Activated T-helper 2 cell treated with anti-CD3 and anti-CD28 coated beads, Interferon-gamma antibody, Interleukin-2, Interleukin-4, amounts not matched to agents 10 μg/mL and 5 μg/mL and 100 μg/mL, durations not matched to agents 14 hours and 24 hours and 36 hours (primary cell): ENCODE results near the gene SYT9. TPM values are rescaled to one million over a fixed set of nuclear protein-coding genes. Genes with fewer than 3 reads are reported as not detected.

ENCODE experiments used
- DNase-seq: peaks from one replicate; pipeline ENCODE4 v3.0.0; 2021; ENCODE audit warnings: low spot score
- H3K27ac Mint-ChIP-seq: one replicate; pipeline ENCODE4 v1.8.0; 2021; ENCODE audit warnings: mixed read lengths
- H3K27me3 Mint-ChIP-seq: one replicate; pipeline ENCODE4 v1.8.0; 2021; ENCODE audit warnings: low read depth, mixed read lengths
- H3K36me3 Mint-ChIP-seq: one replicate; pipeline ENCODE4 v1.8.0; 2021; ENCODE audit warnings: low read depth, mixed read lengths
- H3K4me1 Mint-ChIP-seq: one replicate; pipeline ENCODE4 v1.8.0; 2021; ENCODE audit warnings: low read depth, mixed read lengths
- H3K4me3 Mint-ChIP-seq: one replicate; pipeline ENCODE4 v1.8.0; 2021; ENCODE audit warnings: low read depth, mild to moderate bottlenecking, moderate library complexity, mixed read lengths
- H3K9me3 Mint-ChIP-seq: one replicate; pipeline ENCODE4 v1.8.0; 2021; ENCODE audit warnings: mixed read lengths
- intact Hi-C: fragments of 100-400 bp; cut with micrococcal nuclease; formaldehyde crosslinking; loops from one replicate; pipeline ENCODE4 v1.15.1; 2023
- total RNA-seq: library from RNA; stranded (reverse); gene quantifications from 2 replicates; pipeline ENCODE4 v1.2.3, GENCODE V29; 2022

SYT9 gene
- total RNA-seq, 1 donor from 2014 or later = not detected

DNA sequence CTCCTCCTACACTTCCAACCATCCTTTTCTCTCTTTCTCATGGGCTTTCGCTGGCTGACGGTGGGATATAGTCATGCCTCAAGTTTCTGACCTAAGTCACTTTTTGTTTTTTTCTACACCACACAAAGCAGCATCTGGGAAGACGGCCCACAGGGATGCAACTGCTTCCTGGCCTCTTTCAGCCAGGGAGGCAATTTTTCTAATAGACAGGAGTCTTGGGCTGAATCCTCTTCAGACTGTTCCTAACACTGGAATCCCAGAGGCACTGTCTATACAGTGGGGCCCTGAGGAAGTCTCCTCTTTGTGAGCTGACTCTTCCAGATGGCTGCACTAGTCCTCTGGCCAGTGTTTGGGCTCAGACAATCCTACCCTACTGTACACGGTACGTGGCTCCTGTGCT, 193.9 kb downstream of the SYT9 start:
- intact Hi-C loops = no loop called here
- Mint-ChIP-seq H3K4me3 (no peak overlapping the region), H3K27me3 (no peaks in the 10 kb centered on the region)

GRCh38 chr11:7448201-7448600, 196.5 kb downstream of the SYT9 start:
- H3K4me3 Mint-ChIP-seq = no peak overlapping the region
- H3K27ac Mint-ChIP-seq = no peak overlapping the region
- intact Hi-C loops = no loop called here
- DNase-seq = no peak
- no peaks in the 10 kb centered on the region for H3K9me3 Mint-ChIP-seq
- H3K27me3 Mint-ChIP-seq = no peaks in the 10 kb centered on the region
- H3K36me3 Mint-ChIP-seq = no peaks in the 10 kb centered on the region
- H3K4me1 Mint-ChIP-seq = no peaks in the 10 kb centered on the region

More for the DNA sequence above, 193.9 kb downstream of the SYT9 start:
- H3K36me3 Mint-ChIP-seq = no peaks in the 10 kb centered on the region
- DNase-seq = no peak
- H3K9me3 Mint-ChIP-seq = no peaks in the 10 kb centered on the region
- H3K27ac Mint-ChIP-seq = no peak overlapping the region
- no peaks in the 10 kb centered on the region for H3K4me1 Mint-ChIP-seq

- no peak for DNase-seq
- H3K9me3 Mint-ChIP-seq = no peaks in the 10 kb centered on the region
- H3K4me3 Mint-ChIP-seq = no peak overlapping the region
- intact Hi-C loops = no loop called here
- no peaks in the 10 kb centered on the region for H3K27me3 Mint-ChIP-seq
- H3K36me3 Mint-ChIP-seq = no peaks in the 10 kb centered on the region
- H3K27ac Mint-ChIP-seq = no peak overlapping the region
- no peaks in the 10 kb centered on the region for H3K4me1 Mint-ChIP-seq
Observed at GRCh38 chr11:7449211-7449840, 197.6 kb downstream of the SYT9 start.

GRCh38 chr11:7449841-7450214, 198.1 kb downstream of the SYT9 start:
- no peaks in the 10 kb centered on the region for H3K4me1 Mint-ChIP-seq
- no peak overlapping the region for H3K4me3 Mint-ChIP-seq
- H3K36me3 Mint-ChIP-seq = no peaks in the 10 kb centered on the region
- no peak for DNase-seq
- no peak overlapping the region for H3K27ac Mint-ChIP-seq
- intact Hi-C loops = no loop called here
- H3K27me3 Mint-ChIP-seq = no peaks in the 10 kb centered on the region
- no peaks in the 10 kb centered on the region for H3K9me3 Mint-ChIP-seq

- Mint-ChIP-seq H3K4me1 (no peaks in the 10 kb centered on the region), H3K27me3 (no peaks in the 10 kb centered on the region), H3K4me3 (no peak overlapping the region), H3K9me3 (no peaks in the 10 kb centered on the region), H3K36me3 (no peaks in the 10 kb centered on the region), H3K27ac (no peak overlapping the region)
- intact Hi-C loops = no loop called here
- no peak for DNase-seq
Observed at GRCh38 chr11:7450836-7451235, 199.1 kb downstream of the SYT9 start.

GRCh38 chr11:7451520-7451919, 199.8 kb downstream of the SYT9 start:
- H3K27me3 Mint-ChIP-seq = no peaks in the 10 kb centered on the region
- intact Hi-C loops = no loop called here
- no peak overlapping the region for H3K27ac Mint-ChIP-seq
- no peaks in the 10 kb centered on the region for H3K4me1 Mint-ChIP-seq
- DNase-seq = no peak
- H3K36me3 Mint-ChIP-seq = no peaks in the 10 kb centered on the region
- no peaks in the 10 kb centered on the region for H3K9me3 Mint-ChIP-seq
- H3K4me3 Mint-ChIP-seq = no peak overlapping the region

DNA sequence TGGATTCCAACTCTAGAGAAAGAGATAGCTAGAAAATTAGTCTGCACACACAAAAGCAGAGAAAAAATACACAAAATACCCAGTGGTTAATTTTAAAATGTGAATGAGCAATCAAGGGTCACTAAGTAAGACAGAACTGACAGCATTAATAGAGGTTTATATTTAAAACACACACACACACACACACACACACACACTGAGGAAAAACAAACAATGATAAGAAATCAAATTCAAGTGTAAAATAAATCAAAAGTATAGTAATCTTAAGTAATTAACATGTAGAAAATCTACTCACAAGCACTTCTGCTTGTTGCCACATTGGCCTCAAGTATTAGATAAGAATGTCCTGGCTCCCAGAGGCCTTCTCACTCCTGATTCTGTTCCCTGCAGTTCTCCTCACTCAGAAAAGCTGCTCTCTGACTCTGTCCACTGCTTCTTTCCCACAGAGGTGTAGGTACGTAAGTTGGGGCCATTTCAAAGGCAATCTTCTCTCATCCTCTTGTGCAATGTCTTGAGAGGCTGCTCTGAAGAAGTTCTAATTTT, 200.3 kb downstream of the SYT9 start:
- no peaks in the 10 kb centered on the region for H3K9me3 Mint-ChIP-seq
- H3K36me3 Mint-ChIP-seq = no peaks in the 10 kb centered on the region
- no peaks in the 10 kb centered on the region for H3K4me1 Mint-ChIP-seq
- intact Hi-C loops = no loop called here
- H3K27ac Mint-ChIP-seq = no peak overlapping the region
- DNase-seq = no peak
- no peaks in the 10 kb centered on the region for H3K27me3 Mint-ChIP-seq
- no peak overlapping the region for H3K4me3 Mint-ChIP-seq

DNA sequence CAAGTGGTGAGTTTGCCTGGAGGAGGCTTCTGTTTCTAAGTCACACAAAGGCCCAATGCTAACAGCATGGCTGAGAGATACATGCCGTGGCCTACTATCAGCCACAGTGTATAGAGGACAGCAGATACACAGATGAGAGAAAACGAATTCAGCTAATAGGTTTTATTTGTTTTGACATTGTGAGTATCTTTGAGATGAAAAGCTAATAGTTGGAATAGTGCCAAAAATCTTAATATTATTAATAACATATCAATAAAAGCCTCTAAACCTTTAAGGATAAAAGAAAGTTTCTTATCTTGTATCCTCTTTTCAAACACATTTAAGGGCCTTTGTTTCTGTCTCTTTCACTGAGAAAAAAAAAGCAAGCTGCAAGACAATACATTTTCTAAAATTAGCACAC, 203.2 kb downstream of the SYT9 start:
- H3K4me3 Mint-ChIP-seq = no peak overlapping the region
- H3K9me3 Mint-ChIP-seq = no peaks in the 10 kb centered on the region
- H3K4me1 Mint-ChIP-seq = no peaks in the 10 kb centered on the region
- H3K36me3 Mint-ChIP-seq = no peaks in the 10 kb centered on the region
- no peaks in the 10 kb centered on the region for H3K27me3 Mint-ChIP-seq
- intact Hi-C loops = no loop called here
- DNase-seq = no peak
- no peak overlapping the region for H3K27ac Mint-ChIP-seq

DNA sequence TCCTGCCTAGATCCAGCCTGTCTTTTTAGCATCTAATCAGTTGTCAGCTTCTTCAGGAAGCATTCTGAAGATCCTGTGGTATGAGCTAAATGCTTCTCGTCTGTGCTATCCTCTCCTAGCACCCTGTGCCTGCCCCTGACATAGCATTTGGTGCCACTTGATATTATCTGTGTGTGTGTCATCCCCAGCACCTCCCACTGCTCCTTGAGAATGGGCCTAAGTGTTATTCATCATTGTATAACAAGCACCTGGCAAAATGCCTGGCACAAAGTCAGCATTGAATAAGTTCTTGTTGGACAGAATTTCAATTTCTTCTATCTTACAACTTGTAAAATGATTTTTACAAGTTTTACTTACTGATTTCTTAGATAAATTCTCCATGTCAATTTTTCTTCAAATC, 205.5 kb downstream of the SYT9 start:
- no peaks in the 10 kb centered on the region for H3K27me3 Mint-ChIP-seq
- H3K4me3 Mint-ChIP-seq = no peak overlapping the region
- intact Hi-C loops = no loop called here
- no peak overlapping the region for H3K27ac Mint-ChIP-seq
- no peaks in the 10 kb centered on the region for H3K4me1 Mint-ChIP-seq
- DNase-seq = no peak
- no peaks in the 10 kb centered on the region for H3K36me3 Mint-ChIP-seq
- H3K9me3 Mint-ChIP-seq = no peaks in the 10 kb centered on the region

DNA sequence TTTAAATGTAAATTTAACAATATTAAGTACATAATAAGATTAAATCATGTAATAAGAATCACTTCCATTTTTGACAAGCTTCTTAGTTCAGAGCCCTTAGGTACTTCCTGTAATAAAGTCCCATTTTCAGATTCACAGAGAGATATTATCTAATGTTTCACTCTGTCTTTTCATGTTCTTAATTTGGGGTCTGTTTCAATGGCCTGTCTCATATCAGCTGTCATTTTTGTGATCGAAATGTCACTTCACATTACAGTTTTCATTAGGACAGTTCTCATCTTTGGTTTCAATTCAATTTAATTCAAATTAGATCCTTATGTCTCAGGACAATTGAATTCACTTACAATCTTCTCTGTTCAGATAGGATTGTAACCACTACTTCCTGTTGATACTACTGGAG, 211.0 kb downstream of the SYT9 start:
- Mint-ChIP-seq H3K27me3 (no peaks in the 10 kb centered on the region), H3K9me3 (no peaks in the 10 kb centered on the region), H3K4me3 (no peak overlapping the region), H3K4me1 (peaks cover 4% of the 10 kb centered on the region), H3K36me3 (no peaks in the 10 kb centered on the region), H3K27ac (no peak overlapping the region)
- DNase-seq = no peak
- intact Hi-C loops = no loop called here

DNA sequence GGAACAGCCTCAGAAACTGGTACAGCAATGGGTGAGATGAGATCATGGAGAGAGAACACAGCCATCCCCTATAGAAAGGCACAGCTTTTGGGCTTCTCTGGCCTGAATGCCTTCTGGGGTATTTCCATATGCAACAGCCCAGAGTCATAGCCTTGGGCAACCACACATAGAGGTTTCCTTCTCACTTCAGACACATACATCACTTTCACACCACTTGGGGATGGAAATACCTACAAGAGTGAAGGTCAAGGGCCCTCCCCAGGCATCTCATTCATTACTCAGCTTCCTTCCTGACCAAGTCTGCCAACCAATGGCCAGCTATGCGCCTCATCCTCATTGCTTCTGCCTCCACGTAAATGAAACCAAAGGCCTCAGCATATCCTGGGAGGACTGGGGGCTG, 215.9 kb downstream of the SYT9 start:
- Mint-ChIP-seq H3K9me3 (no peaks in the 10 kb centered on the region), H3K4me3 (no peak overlapping the region), H3K4me1 (peaks cover 8% of the 10 kb centered on the region), H3K27ac (no peak overlapping the region), H3K36me3 (no peaks in the 10 kb centered on the region), H3K27me3 (no peaks in the 10 kb centered on the region)
- intact Hi-C loops = no loop called here
- no peak for DNase-seq

DNA sequence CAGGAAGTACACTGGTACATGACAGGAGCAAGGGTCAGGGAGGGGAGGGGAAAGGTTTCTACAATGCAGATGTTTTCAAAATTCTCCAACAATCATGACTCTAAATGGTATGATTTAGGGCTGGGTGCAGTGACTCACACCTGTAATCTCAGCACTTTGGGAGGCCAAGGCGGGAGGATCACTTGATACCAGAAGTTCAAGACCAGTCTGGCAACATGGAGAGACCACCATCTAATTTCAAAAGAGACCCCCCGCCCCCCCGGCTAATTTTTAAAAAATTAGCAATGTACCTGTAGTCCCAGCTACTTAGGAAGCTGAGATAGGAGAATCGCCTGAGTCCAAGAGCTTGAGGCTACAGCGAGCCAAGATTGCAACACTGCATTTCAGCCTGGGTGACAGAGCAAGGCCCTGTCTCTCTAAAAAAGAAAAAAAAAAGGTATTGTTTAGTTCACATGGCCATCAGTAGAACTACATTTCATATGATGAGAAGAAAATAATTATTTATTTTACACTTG, 217.7 kb downstream of the SYT9 start:
- no peak overlapping the region for H3K27ac Mint-ChIP-seq
- DNase-seq = no peak
- intact Hi-C loops = no loop called here
- no peaks in the 10 kb centered on the region for H3K36me3 Mint-ChIP-seq
- H3K4me3 Mint-ChIP-seq = no peak overlapping the region
- H3K9me3 Mint-ChIP-seq = no peaks in the 10 kb centered on the region
- H3K4me1 Mint-ChIP-seq = peaks cover 4% of the 10 kb centered on the region
- no peaks in the 10 kb centered on the region for H3K27me3 Mint-ChIP-seq

DNA sequence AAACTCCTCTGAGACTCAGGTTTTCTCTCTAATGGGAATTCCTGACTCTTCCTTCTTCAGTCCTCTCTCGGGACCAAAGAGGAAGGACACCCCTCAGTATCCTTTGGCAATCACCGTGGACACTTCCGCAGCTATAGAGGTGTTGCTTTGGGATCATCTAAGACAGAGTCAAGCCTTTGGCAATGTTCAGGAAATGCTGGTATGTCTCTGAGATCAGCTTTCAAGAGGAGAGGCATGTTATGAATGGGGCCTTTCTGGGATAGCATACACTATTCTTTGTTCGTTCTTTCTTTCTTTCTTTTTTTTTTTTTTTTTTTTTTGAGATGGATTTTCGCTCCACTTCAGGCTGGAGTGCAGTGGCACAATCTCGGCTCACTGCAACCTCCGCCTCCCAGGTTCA, 219.4 kb downstream of the SYT9 start:
- no peaks in the 10 kb centered on the region for H3K36me3 Mint-ChIP-seq
- H3K27ac Mint-ChIP-seq = no peak overlapping the region
- DNase-seq = no peak
- intact Hi-C loops = no loop called here
- H3K4me3 Mint-ChIP-seq = no peak overlapping the region
- peaks cover 4% of the 10 kb centered on the region for H3K4me1 Mint-ChIP-seq
- H3K9me3 Mint-ChIP-seq = no peaks in the 10 kb centered on the region
- no peaks in the 10 kb centered on the region for H3K27me3 Mint-ChIP-seq

DNA sequence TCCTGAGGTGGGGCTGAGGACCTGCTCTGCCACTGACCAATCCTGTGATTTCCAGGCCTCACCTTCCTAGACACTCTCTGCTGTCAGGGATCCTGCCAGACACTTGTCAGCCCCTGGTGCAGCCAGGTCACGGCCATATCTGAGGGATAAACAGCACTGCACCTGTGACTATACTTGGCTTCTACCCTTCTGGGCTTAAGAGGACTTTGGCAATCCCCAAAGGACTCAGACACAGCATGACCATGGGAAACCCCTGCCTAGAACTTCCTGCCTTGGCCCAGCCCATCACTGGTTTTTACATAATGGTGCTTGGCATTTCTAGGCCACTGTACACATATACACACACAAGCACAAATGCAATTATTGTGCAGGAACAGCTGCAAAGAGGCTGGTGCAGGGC, 222.0 kb downstream of the SYT9 start:
- no peak for DNase-seq
- Mint-ChIP-seq H3K27ac (no peak overlapping the region), H3K4me1 (no peaks in the 10 kb centered on the region), H3K36me3 (no peaks in the 10 kb centered on the region), H3K9me3 (no peaks in the 10 kb centered on the region), H3K4me3 (no peak overlapping the region), H3K27me3 (peaks cover 3% of the 10 kb centered on the region)
- intact Hi-C loops = no loop called here
